Suprapubic skin (tissue), 4 donors: ENCODE results near the gene OR52N5. TPM values are rescaled to one million over a fixed set of nuclear protein-coding genes. Genes with fewer than 3 reads are reported as not detected.

ENCODE experiments used
- DNase-seq, 2 donors: peaks; one replicate each; pipeline ENCODE4 v3.0.0-alpha.2; 2019; ENCODE audit warnings: low spot score in 2 of 2
- H3K27ac ChIP-seq: fragments of 200-600 bp; sonication (generic); one replicate; pipeline ENCODE4 v1.5.1; 2019
- H3K27me3 ChIP-seq: fragments of 200-600 bp; sonication (generic); one replicate; pipeline ENCODE4 v1.5.1; 2019
- H3K36me3 ChIP-seq: fragments of 200-600 bp; sonication (generic); one replicate; pipeline ENCODE4 v1.5.1; 2019
- H3K4me1 ChIP-seq: fragments of 200-600 bp; sonication (generic); one replicate; pipeline ENCODE4 v1.5.1; 2019
- H3K4me3 ChIP-seq: fragments of 200-600 bp; sonication (generic); one replicate; pipeline ENCODE4 v1.5.1; 2019; ENCODE audit warnings: mild to moderate bottlenecking
- H3K9me3 ChIP-seq: fragments of 200-600 bp; sonication (generic); one replicate; pipeline ENCODE4 v1.5.1; 2019
- EP300 ChIP-seq: sonication (generic); formaldehyde crosslinking; IDR thresholded peaks from one replicate; pipeline ENCODE4 v1.6.1; 2017; ENCODE audit warnings: antibody characterized with exemption
- POLR2A ChIP-seq, 2 donors: fragments of 450-650 bp; IDR thresholded peaks; one replicate each; pipeline ENCODE4 v1.6.1; 2017; ENCODE audit warnings: antibody characterized with exemption in 2 of 2, mild to moderate bottlenecking in 2 of 2, moderate library complexity in 2 of 2
- POLR2AphosphoS5 ChIP-seq, 3 donors: sonication (generic); formaldehyde crosslinking; IDR thresholded peaks; one replicate each; pipeline ENCODE4 v1.6.1; 2017; ENCODE audit warnings: antibody characterized with exemption in 3 of 3
- WGBS: methylation state at CpG from one replicate; pipeline ENCODE4 v1.1.5; 2018; 5-methylcytosine and 5-hydroxymethylcytosine counted together
- total RNA-seq, 4 donors: library from RNA; depleted of rRNA; stranded (reverse); fragments of >200 nt; gene quantifications; one replicate each; pipeline ENCODE4 v1.1.0, GENCODE V29; 2016
- TF ChIP-seq, protein P1 (sequence below), 2 donors: fragments of 200-600 bp in 1 of 2; fragments of 450-650 bp in 1 of 2; sonication (generic) in 1 of 2; IDR thresholded peaks; one replicate each; pipeline ENCODE4 v1.5.1; 2016 to 2019; ENCODE audit warnings: antibody characterized with exemption in 2 of 2, mild to moderate bottlenecking in 1 of 2, moderate library complexity in 1 of 2

OR52N5 gene
- total RNA-seq, 4 donors from 2014 or later = not detected

DNA sequence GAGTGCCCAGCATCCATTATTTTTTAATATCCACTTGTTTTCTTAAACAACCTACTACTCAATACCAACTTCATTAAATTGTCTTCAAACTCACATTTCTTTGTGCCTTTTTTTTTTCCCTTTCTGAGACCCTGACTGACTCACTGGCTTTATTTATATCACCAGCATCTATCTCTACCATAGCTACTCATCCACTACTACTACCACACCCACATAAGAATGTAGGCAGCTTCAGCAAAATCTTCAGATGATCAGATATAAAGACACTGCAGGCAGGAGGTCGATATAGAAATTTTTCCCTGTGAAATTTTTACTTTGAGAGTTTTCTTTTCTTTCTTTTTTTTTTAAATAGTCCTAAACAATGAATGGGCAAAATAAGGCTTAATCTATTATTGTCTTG is 44.7 kb downstream of the OR52N5 start:
- TF ChIP-seq POLR2A (IDR thresholded peaks at IDR 0.05) (no peak), EP300 (no peak), POLR2AphosphoS5 (IDR thresholded peaks at IDR 0.05) (no peak)
- TF ChIP-seq, protein P1, sequence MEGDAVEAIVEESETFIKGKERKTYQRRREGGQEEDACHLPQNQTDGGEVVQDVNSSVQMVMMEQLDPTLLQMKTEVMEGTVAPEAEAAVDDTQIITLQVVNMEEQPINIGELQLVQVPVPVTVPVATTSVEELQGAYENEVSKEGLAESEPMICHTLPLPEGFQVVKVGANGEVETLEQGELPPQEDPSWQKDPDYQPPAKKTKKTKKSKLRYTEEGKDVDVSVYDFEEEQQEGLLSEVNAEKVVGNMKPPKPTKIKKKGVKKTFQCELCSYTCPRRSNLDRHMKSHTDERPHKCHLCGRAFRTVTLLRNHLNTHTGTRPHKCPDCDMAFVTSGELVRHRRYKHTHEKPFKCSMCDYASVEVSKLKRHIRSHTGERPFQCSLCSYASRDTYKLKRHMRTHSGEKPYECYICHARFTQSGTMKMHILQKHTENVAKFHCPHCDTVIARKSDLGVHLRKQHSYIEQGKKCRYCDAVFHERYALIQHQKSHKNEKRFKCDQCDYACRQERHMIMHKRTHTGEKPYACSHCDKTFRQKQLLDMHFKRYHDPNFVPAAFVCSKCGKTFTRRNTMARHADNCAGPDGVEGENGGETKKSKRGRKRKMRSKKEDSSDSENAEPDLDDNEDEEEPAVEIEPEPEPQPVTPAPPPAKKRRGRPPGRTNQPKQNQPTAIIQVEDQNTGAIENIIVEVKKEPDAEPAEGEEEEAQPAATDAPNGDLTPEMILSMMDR (IDR thresholded peaks at IDR 0.05) = no peak
- Histone ChIP-seq H3K27me3 (no peaks in the 10 kb centered on the region), H3K4me1 (no peaks in the 10 kb centered on the region), H3K36me3 (no peaks in the 10 kb centered on the region), H3K4me3 (no peak overlapping the region), H3K9me3 (no peaks in the 10 kb centered on the region), H3K27ac (no peak overlapping the region)
- no peak for DNase-seq
- 42% methylated on average over 1 of the region's 1 CpG for WGBS

DNA sequence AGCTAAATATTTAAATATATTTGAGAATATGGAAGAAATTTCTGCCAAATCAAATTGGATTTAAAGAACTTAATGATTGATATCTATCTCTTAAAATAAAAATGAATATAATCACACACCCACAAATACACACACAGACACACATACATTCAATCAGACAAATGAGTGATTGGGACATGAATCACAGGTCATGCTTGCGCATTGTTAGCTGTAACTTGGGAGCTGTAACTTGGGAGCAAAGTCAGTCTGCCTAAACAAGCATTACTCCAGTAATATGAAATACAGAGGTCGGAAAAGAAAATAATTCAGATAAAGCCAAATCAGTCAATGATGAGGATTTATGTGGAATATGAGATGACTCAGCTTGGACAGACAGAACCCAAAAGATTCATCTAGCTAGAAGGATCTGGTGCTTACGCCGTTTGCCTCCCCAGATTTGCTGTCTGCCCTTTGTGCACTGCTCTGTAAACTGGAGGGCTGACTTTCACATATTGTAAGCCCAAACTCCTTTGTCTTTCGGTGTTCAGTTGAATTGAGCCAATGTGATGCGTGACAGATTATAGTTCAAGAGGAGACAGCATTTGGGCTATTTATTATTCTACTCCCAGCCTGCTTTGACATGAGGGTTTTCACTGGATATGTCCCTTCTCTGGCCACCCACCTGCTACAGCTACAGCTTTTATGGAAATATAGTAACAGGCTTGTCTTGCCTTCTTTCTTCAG is 45.3 kb downstream of the OR52N5 start:
- WGBS = 88% methylated on average over 6 of the region's 6 CpGs
- TF ChIP-seq, protein P1 (IDR thresholded peaks at IDR 0.05) = no peak
- TF ChIP-seq POLR2AphosphoS5 (IDR thresholded peaks at IDR 0.05) (no peak), EP300 (no peak), POLR2A (IDR thresholded peaks at IDR 0.05) (no peak)
- H3K36me3 ChIP-seq = no peaks in the 10 kb centered on the region

DNA sequence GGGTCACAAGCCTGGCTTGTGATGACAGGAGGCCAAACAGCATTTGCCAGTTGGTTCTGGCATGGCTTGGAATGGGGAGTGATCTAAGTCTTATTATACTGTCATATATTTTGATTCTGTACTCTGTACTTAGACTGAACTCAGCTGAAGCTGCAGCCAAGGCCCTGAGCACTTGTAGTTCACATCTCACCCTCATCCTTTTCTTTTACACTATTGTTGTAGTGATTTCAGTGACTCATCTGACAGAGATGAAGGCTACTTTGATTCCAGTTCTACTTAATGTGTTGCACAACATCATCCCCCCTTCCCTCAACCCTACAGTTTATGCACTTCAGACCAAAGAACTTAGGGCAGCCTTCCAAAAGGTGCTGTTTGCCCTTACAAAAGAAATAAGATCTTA is 46.1 kb downstream of the OR52N5 start:
- H3K4me1 ChIP-seq = no peaks in the 10 kb centered on the region
- no peaks in the 10 kb centered on the region for H3K9me3 ChIP-seq
- DNase-seq = no peak
- H3K27ac ChIP-seq = no peak overlapping the region
- no peaks in the 10 kb centered on the region for H3K27me3 ChIP-seq
- H3K4me3 ChIP-seq = no peak overlapping the region
- no peaks in the 10 kb centered on the region for H3K36me3 ChIP-seq
- no peak for TF ChIP-seq POLR2A (IDR thresholded peaks at IDR 0.05)
- TF ChIP-seq, protein P1 (IDR thresholded peaks at IDR 0.05) = no peak
- no peak for TF ChIP-seq EP300
- no peak for TF ChIP-seq POLR2AphosphoS5 (IDR thresholded peaks at IDR 0.05)

More for the DNA sequence above, 45.3 kb downstream of the OR52N5 start:
- no peaks in the 10 kb centered on the region for H3K27me3 ChIP-seq
- no peak overlapping the region for H3K27ac ChIP-seq
- no peaks in the 10 kb centered on the region for H3K4me1 ChIP-seq
- no peaks in the 10 kb centered on the region for H3K9me3 ChIP-seq
- no peak for DNase-seq
- no peak overlapping the region for H3K4me3 ChIP-seq

DNA sequence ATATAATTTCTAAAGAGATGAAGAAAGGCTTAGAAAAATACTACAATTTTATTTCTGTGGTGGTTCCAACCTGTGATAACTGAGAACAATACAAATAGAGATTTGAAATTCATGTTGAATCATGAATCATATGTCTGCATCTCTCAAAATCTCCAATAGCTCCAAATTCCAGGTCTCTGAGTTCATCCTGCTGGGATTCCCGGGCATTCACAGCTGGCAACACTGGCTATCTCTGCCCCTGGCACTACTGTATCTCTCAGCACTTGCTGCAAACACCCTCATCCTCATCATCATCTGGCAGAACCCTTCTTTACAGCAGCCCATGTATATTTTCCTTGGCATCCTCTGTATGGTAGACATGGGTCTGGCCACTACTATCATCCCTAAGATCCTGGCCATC is 46.8 kb downstream of the OR52N5 start, which contains the start of gene OR56B1:
TSS of gene OR56B1 (plus strand) at position 53 of the 400 bp plus-strand sequence. CDS start at position 122, 69 bp downstream.
- H3K9me3 ChIP-seq = no peaks in the 10 kb centered on the region
- TF ChIP-seq POLR2AphosphoS5 (IDR thresholded peaks at IDR 0.05) (no peak), POLR2A (IDR thresholded peaks at IDR 0.05) (no peak)
- TF ChIP-seq, protein P1 (IDR thresholded peaks at IDR 0.05) = no peak
- no peaks in the 10 kb centered on the region for H3K4me1 ChIP-seq
- no peak within 1 kb of the TSS for H3K27ac ChIP-seq
- H3K4me3 ChIP-seq = no peak within 1 kb of the TSS
- WGBS = 59% methylated on average over 1 of the region's 1 CpG
- no peaks in the 10 kb centered on the region for H3K27me3 ChIP-seq
- DNase-seq = no peak
- H3K36me3 ChIP-seq = no peaks in the 10 kb centered on the region

DNA sequence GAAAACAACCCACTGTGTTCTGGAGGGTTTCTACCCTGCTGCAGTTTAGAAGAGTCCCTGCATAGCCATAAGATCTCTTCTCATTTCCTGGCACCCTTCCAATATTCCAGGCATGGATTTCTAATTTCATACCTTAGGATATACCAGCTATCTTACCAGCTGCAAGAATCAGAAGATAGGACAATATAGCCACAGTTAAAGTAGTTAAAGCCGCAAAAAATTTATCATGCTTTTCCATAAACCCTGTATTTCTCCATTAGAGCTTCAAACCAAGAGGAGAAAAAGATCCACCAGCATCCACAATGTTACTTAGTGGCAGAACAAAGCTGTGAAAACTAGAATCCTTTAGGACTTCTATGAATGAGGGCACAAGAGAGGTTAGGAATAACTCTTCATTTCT is 55.5 kb downstream of the OR52N5 start:
- WGBS = 85% methylated on average over 1 of the region's 1 CpG
- H3K4me3 ChIP-seq = no peak overlapping the region
- H3K27me3 ChIP-seq = no peaks in the 10 kb centered on the region
- H3K27ac ChIP-seq = no peak overlapping the region
- TF ChIP-seq EP300 (no peak), POLR2AphosphoS5 (IDR thresholded peaks at IDR 0.05) (no peak), POLR2A (IDR thresholded peaks at IDR 0.05) (no peak)
- TF ChIP-seq, protein P1 (IDR thresholded peaks at IDR 0.05) = no peak
- H3K4me1 ChIP-seq = no peaks in the 10 kb centered on the region
- H3K9me3 ChIP-seq = no peaks in the 10 kb centered on the region
- no peaks in the 10 kb centered on the region for H3K36me3 ChIP-seq
- DNase-seq = no peak
